T-helper 2 cell treated with Interferon-gamma antibody and Interleukin-4, amounts not matched to agents 5 μg/mL and 100 μg/mL, for 36 hours (primary cell): Measurements from ENCODE around the gene CAPZB.

Experiments
- DNase-seq: peaks from one replicate; pipeline ENCODE4 v3.0.0; 2021; ENCODE audit warnings: low spot score
- H3K27ac Mint-ChIP-seq: one replicate; pipeline ENCODE4 v1.8.0; 2021; ENCODE audit warnings: mild to moderate bottlenecking, mixed read lengths
- H3K27me3 Mint-ChIP-seq: one replicate; pipeline ENCODE4 v1.8.0; 2021; ENCODE audit warnings: low read depth, mixed read lengths
- H3K36me3 Mint-ChIP-seq: one replicate; pipeline ENCODE4 v1.8.0; 2021; ENCODE audit warnings: low read depth, mixed read lengths
- H3K4me1 Mint-ChIP-seq: one replicate; pipeline ENCODE4 v1.8.0; 2021; ENCODE audit warnings: low read depth, mixed read lengths
- H3K4me3 Mint-ChIP-seq: one replicate; pipeline ENCODE4 v1.8.0; 2022; ENCODE audit warnings: mild to moderate bottlenecking, moderate library complexity, mixed read lengths
- H3K9me3 Mint-ChIP-seq: one replicate; pipeline ENCODE4 v1.8.0; 2021; ENCODE audit warnings: mixed read lengths

The CAPZB gene

DNA sequence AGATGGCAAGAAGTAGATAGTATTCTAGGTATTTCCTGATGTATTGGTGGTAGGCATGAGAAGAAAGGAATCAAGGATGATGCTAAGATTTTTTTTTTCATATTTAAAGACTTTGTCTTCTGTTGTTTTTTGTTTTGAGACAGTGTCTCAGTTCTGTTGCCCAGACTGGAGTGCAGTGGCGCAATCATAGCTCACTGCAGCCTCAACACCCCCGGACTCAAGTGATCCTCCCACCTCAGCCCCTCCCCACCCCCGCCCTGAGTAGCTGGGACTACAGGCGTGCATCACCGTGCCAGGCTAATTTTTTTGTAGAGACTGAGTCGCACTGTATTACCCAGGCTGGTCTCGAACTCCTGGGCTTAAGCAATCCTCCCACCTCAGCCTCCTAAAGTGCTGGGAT lies 2.8 kb upstream of the CAPZB start:
- H3K36me3 Mint-ChIP-seq, result peaks cover 18% of the 10 kb centered on the region
- H3K9me3 Mint-ChIP-seq, result no peaks in the 10 kb centered on the region
- no peak overlapping the region for H3K27ac Mint-ChIP-seq
- peaks cover 31% of the 10 kb centered on the region for H3K4me1 Mint-ChIP-seq
- DNase-seq, result no peak
- no peaks in the 10 kb centered on the region for H3K27me3 Mint-ChIP-seq
- no peak overlapping the region for H3K4me3 Mint-ChIP-seq

DNA sequence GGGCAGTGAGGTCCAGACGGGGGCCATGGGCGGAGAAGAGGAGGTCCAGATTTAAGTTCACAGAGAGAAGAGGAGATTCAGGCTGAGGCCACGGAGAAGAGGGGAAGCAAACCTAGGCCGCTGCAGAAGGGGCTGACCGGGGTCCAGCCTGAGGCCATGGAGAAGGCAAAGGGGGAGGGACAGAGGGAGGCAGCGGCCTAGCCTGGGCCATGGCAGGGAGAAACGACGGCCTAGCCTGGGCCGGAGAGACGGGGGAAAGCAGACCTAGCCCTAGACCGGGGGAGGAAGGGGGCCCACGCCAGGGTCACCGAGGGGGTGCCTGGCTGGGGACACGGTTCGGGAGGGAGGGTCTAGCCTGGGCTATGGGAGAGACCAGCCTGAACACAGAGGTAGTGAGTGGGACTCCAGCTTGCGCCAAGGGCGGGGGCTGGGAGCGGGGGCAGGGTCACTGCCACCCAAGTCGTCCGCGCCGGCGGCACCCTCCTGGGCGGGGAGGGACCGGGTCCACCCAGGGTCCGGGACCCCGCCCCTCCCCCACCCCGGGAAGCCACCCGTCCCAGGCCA lies 459 bp downstream of the CAPZB start:
- H3K4me1 Mint-ChIP-seq, result peaks cover 52% of the 10 kb centered on the region
- H3K9me3 Mint-ChIP-seq, result no peaks in the 10 kb centered on the region
- peak overlapping the region; percentile 92 for H3K4me3 Mint-ChIP-seq
- peaks cover 38% of the 10 kb centered on the region for H3K36me3 Mint-ChIP-seq
- no peak for DNase-seq
- H3K27ac Mint-ChIP-seq, result peak overlapping the region; percentile 91
- no peaks in the 10 kb centered on the region for H3K27me3 Mint-ChIP-seq

DNA sequence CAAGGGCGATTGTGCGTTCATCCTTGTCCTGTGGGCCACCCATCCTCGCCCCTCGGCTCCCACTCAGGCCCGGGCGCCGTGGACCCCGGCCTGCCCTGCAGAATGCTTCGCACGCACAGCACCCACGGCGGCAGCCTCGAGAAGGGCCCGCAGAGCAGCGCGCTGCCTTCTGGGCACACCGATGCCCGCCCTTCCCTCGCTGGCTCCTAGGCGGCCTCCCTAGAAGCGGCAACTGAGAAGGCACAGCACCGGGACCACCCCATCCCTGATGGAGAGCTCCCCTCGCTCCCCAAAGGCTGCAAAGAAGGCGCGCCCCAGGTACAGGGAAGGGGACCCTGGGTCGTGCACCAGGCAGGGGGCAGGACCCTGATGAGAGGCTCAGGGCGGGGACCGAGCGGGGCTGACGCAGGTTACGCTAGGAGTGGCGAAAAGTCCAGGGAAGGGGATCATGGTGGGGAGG lies 971 bp downstream of the CAPZB start:
- H3K27me3 Mint-ChIP-seq, result no peaks in the 10 kb centered on the region
- peak overlapping the region; percentile 91 for H3K27ac Mint-ChIP-seq
- DNase-seq, result no peak
- peak overlapping the region; percentile 92 for H3K4me3 Mint-ChIP-seq
- no peaks in the 10 kb centered on the region for H3K9me3 Mint-ChIP-seq
- H3K4me1 Mint-ChIP-seq, result peaks cover 57% of the 10 kb centered on the region
- peaks cover 41% of the 10 kb centered on the region for H3K36me3 Mint-ChIP-seq

GRCh38 chr1:19483691-19484090 lies 1.6 kb downstream of the CAPZB start:
- no peaks in the 10 kb centered on the region for H3K27me3 Mint-ChIP-seq
- H3K4me3 Mint-ChIP-seq, result peak overlapping the region; percentile 92
- peaks cover 64% of the 10 kb centered on the region for H3K4me1 Mint-ChIP-seq
- no peaks in the 10 kb centered on the region for H3K9me3 Mint-ChIP-seq
- no peak for DNase-seq
- H3K27ac Mint-ChIP-seq, result peak overlapping the region; percentile 91
- peaks cover 43% of the 10 kb centered on the region for H3K36me3 Mint-ChIP-seq

- Mint-ChIP-seq H3K27ac (peak overlapping the region; percentile 91), H3K9me3 (no peaks in the 10 kb centered on the region), H3K4me1 (peaks cover 68% of the 10 kb centered on the region), H3K4me3 (peak overlapping the region; percentile 92), H3K27me3 (no peaks in the 10 kb centered on the region), H3K36me3 (peaks cover 46% of the 10 kb centered on the region)
- peak; percentile 36 for DNase-seq
Observed at GRCh38 chr1:19483261-19483660, 2.1 kb downstream of the CAPZB start.

- peak overlapping the region; percentile 92 for H3K4me3 Mint-ChIP-seq
- no peak for DNase-seq
- peak overlapping the region; percentile 26 for H3K27ac Mint-ChIP-seq
- H3K36me3 Mint-ChIP-seq, result peaks cover 52% of the 10 kb centered on the region
- no peaks in the 10 kb centered on the region for H3K9me3 Mint-ChIP-seq
- peaks cover 75% of the 10 kb centered on the region for H3K4me1 Mint-ChIP-seq
- H3K27me3 Mint-ChIP-seq, result no peaks in the 10 kb centered on the region
Observed at GRCh38 chr1:19481826-19482398, 3.4 kb downstream of the CAPZB start.

- DNase-seq, result no peak
- Mint-ChIP-seq H3K4me3 (peak overlapping the region; percentile 7), H3K27me3 (no peaks in the 10 kb centered on the region), H3K9me3 (no peaks in the 10 kb centered on the region), H3K36me3 (peaks cover 53% of the 10 kb centered on the region), H3K4me1 (peaks cover 80% of the 10 kb centered on the region), H3K27ac (peak overlapping the region; percentile 26)
Observed at GRCh38 chr1:19480282-19480681, 5.1 kb downstream of the CAPZB start.

GRCh38 chr1:19479351-19480120 lies 5.8 kb downstream of the CAPZB start:
- Mint-ChIP-seq H3K9me3 (no peaks in the 10 kb centered on the region), H3K4me3 (peak overlapping the region; percentile 7), H3K36me3 (peaks cover 57% of the 10 kb centered on the region), H3K27ac (peak overlapping the region; percentile 93), H3K27me3 (no peaks in the 10 kb centered on the region), H3K4me1 (peaks cover 86% of the 10 kb centered on the region)
- DNase-seq, result no peak

DNA sequence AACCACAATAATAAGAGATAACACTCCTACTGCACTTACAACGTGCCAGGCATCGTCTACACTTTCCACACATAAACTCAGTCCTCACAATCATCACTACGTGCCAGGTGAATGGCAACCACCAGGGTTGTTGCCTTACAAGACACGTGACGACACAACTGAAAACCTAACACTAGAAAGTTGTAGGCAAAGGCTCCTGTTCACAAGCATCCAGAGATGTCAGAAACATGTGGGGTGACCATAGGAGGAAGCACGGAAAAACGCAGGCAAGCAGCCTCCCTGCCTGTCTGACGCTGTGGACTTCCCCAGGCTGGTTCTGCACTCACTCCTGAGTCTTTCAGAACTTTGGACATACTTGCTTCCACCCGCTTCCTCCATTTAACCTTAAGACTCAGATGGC lies 7.0 kb downstream of the CAPZB start:
- DNase-seq, result no peak
- peak overlapping the region; percentile 93 for H3K27ac Mint-ChIP-seq
- peaks cover 85% of the 10 kb centered on the region for H3K4me1 Mint-ChIP-seq
- H3K9me3 Mint-ChIP-seq, result no peaks in the 10 kb centered on the region
- no peaks in the 10 kb centered on the region for H3K27me3 Mint-ChIP-seq
- peaks cover 57% of the 10 kb centered on the region for H3K36me3 Mint-ChIP-seq
- H3K4me3 Mint-ChIP-seq, result peak overlapping the region; percentile 88

DNA sequence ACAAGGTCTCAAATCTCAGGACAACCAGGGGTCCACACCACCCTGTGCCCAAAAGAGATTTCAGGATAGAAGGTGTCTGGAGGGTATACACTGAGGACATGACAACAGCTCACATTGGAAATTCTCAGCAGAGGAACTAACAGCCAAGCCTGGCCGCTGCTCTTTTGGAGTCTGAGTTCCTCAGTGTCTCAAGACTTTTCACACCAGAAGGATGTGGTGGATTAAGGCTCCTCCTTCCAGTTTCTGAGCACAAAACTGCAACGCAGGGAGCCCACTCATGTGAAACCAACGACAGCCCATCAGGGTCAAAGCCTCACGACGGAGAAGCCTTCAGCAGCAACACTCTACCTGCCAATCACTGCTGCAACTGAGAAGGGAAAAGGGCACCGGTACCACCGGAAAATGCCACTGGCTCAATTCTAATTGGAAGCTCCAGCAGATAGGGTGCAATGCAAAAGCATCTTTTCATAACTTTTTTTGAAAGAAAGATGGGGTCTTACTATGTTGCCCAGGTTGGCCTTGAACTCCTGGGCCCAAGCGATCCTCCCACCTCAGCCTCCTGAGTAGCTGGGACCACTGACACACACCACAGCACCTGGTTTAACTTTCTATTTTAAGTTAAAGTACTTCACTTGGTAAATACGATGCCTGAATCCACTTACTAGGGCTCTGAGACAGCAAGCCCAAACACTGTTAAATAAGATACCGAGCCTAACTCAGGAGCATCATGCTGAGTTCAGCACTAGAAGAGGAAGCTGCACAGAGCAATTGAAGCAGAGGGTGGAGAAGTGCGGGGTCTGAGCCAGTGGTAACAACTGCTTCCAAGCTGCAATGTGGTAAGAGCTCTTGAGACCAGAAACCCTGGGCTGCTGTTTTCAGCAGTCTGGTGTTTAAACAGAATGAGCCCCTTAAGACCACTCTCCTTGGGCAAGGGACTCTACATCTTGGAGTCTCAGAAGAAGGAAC lies 7.8 kb downstream of the CAPZB start:
- peak overlapping the region; percentile 93 for H3K27ac Mint-ChIP-seq

DNA sequence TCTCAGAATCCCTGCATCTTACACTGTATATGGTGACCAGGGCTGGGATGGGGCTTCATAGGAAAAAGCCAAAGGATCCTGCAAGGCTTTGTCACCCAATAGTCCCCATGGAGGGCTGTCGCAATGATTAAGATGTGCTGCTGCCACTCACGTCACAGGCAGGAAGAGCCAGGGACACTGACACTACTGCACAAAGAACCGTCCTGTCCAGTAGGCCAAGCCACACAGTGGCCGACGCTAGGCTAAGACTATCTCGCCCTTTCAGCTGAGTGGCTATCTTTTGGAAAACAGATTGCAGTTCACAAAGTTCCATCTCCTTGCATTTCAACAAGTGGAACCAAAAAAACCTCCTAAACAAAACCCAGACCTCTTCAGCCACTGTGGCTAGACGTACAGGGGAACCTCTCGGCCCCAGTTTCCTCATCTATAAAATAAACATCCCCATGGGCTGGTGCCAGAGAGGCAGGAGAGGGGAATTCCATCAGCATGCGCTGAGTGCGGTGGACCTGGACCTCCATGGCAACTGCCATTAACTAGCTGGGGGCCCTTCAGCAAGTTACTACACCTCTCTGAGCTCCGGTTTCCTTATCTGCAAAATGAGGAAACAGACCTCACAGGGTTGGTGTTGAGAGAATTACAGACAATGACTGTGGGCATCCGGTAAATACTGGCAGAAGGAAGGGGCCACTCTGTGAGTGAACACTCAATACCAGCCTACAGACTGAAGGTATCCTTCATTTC lies 8.7 kb downstream of the CAPZB start:
- peak; percentile 38 for DNase-seq
- Mint-ChIP-seq H3K4me3 (peak overlapping the region; percentile 88), H3K9me3 (no peaks in the 10 kb centered on the region)

More for the DNA sequence above, 7.8 kb downstream of the CAPZB start:
- Mint-ChIP-seq H3K27me3 (no peaks in the 10 kb centered on the region), H3K4me3 (peak overlapping the region; percentile 88), H3K9me3 (no peaks in the 10 kb centered on the region), H3K4me1 (peaks cover 83% of the 10 kb centered on the region), H3K36me3 (peaks cover 55% of the 10 kb centered on the region)
- DNase-seq, result peak; percentile 42

GRCh38 chr1:19475296-19475695 lies 10.0 kb downstream of the CAPZB start:
- H3K36me3 Mint-ChIP-seq, result peaks cover 60% of the 10 kb centered on the region
- no peaks in the 10 kb centered on the region for H3K9me3 Mint-ChIP-seq
- H3K4me1 Mint-ChIP-seq, result peaks cover 82% of the 10 kb centered on the region
- H3K27ac Mint-ChIP-seq, result peak overlapping the region; percentile 50
- H3K4me3 Mint-ChIP-seq, result no peak overlapping the region
- DNase-seq, result no peak
- no peaks in the 10 kb centered on the region for H3K27me3 Mint-ChIP-seq

More for the DNA sequence above, 8.7 kb downstream of the CAPZB start:
- Mint-ChIP-seq H3K4me1 (peaks cover 81% of the 10 kb centered on the region), H3K36me3 (peaks cover 54% of the 10 kb centered on the region), H3K27me3 (no peaks in the 10 kb centered on the region), H3K27ac (peak overlapping the region; percentile 93)

DNA sequence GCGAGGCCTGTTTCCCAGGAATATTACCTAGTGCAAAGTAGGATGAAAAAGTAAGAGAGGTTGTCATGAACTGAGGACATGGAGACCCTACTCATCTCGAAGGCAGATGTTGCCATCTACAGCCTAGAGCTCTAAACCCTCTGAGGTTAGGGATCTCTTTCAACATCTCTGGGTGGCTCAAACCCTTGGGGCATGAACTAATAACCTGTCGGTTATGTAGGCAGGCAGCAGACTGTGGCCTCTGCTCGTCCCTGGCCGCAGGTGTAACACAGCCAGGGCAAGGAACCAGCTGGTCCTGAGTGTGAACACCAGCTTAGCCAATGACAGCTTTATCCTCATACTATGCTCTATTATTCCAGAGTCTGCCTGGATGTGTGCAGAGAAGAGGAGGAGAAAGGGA lies 13.2 kb downstream of the CAPZB start:
- no peaks in the 10 kb centered on the region for H3K27me3 Mint-ChIP-seq
- DNase-seq, result no peak
- peaks cover 81% of the 10 kb centered on the region for H3K4me1 Mint-ChIP-seq
- no peak overlapping the region for H3K4me3 Mint-ChIP-seq
- peaks cover 60% of the 10 kb centered on the region for H3K36me3 Mint-ChIP-seq
- peak overlapping the region; percentile 76 for H3K27ac Mint-ChIP-seq
- no peaks in the 10 kb centered on the region for H3K9me3 Mint-ChIP-seq
